ENCODE data around the gene HIP1R. TPM values are rescaled to one million over a fixed set of nuclear protein-coding genes. Genes with fewer than 3 reads are reported as not detected.
A peak's percentile ranks its signal among the peaks of the same experiment; 100 is the strongest.

Gene HIP1R
- total and polyA plus RNA-seq, 2 experiments from 2014 or later, result 8.0 to 22.1 TPM

GRCh38 chr12:122789637-122790036, 45.6 kb upstream of the HIP1R start (continued):
- TF ChIP-seq, protein P1, sequence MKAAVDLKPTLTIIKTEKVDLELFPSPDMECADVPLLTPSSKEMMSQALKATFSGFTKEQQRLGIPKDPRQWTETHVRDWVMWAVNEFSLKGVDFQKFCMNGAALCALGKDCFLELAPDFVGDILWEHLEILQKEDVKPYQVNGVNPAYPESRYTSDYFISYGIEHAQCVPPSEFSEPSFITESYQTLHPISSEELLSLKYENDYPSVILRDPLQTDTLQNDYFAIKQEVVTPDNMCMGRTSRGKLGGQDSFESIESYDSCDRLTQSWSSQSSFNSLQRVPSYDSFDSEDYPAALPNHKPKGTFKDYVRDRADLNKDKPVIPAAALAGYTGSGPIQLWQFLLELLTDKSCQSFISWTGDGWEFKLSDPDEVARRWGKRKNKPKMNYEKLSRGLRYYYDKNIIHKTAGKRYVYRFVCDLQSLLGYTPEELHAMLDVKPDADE (IDR thresholded peaks at IDR 0.05), result no peak
- no peak for TF ChIP-seq NANOG (IDR thresholded peaks at IDR 0.05; ENCODE audit: borderline replicate concordance)
- no peak for TF ChIP-seq EZH2 (IDR thresholded peaks at IDR 0.05; ENCODE audit: low read depth, unreplicated experiment)

DNA sequence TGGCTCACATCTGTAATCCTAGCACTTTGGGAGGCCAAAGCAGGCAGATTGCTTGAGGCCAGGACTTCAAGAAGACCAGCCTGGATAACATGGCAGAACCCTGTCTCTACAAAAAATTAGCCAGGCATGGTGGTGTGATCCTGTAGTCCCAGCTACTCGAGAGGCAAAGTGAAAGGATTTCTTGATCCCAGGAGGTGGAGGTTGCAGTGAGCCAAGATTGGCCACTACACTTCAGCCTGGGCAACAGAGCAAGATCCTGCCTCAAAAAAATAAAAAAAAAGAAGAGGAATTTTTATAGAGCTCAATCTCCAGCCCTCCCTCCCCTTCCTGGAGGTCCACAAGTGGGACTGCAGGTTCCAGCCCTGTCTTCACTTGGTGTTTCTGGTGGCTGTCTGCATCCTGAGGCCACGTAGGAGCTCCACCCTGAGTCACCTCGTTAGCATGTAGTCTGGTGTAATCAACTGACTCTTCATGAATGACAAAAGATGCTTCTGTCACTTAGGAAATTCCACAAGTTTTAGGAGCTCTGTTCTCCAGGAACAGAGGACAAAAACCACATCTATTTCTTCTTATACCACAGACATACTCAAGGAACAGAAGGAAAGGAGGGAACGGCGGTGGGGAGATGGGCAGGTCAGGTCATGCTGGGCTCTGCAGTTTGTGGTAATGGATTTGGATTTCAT, 44.7 kb upstream of the HIP1R start:
- peak; percentile 44 for DNase-seq (ENCODE audit: low spot score)
- H2AFZ ChIP-seq, result no peak overlapping the region
- no peak overlapping the region; the same call in 2 of the 3 replicates for H3K4me3 Mint-ChIP-seq

More for the DNA sequence above, 44.7 kb upstream of the HIP1R start:
- Histone ChIP-seq H3F3A (replicated peaks; ENCODE audit: low read depth) (no peaks in the 10 kb centered on the region), H3K36me3 (ENCODE audit: insufficient read depth) (no peaks in the 10 kb centered on the region; the same call in 1 of the 2 replicates), H3K4me3 (no peak overlapping the region), H3K27ac (ENCODE audit: low read depth) (no peak overlapping the region), H4K20me1 (replicated peaks; ENCODE audit: insufficient read depth) (no peaks in the 10 kb centered on the region), H3K27me3 (ENCODE audit: insufficient read depth) (no peaks in the 10 kb centered on the region), H3K4me2 (no peak overlapping the region), H3K4me1 (ENCODE audit: insufficient read depth) (0 out of 2 replicates have a peak, but pooled peaks cover 5% of the 10 kb centered on the region), H3K79me2 (replicated peaks; ENCODE audit: insufficient read depth) (no peaks in the 10 kb centered on the region), H3K9me2 (ENCODE audit: insufficient read depth) (no peaks in the 10 kb centered on the region)
- no peak overlapping the region for H3K27ac Mint-ChIP-seq
- ATAC-seq, result peak; percentile 36; the same call in 2 of the 3 replicates
- no peak for TF ChIP-seq ZNF114 (CRISPR knock-in tag; IDR thresholded peaks at IDR 0.05)
- TF ChIP-seq, protein P1 (IDR thresholded peaks at IDR 0.05), result no peak
- no peak for TF ChIP-seq JUNB (IDR thresholded peaks at IDR 0.05; ENCODE audit: unreplicated experiment)
- TF ChIP-seq ZNF331 (CRISPR knock-in tag; IDR thresholded peaks at IDR 0.05; ENCODE audit: low read depth), result no peak
- TF ChIP-seq, protein P2, sequence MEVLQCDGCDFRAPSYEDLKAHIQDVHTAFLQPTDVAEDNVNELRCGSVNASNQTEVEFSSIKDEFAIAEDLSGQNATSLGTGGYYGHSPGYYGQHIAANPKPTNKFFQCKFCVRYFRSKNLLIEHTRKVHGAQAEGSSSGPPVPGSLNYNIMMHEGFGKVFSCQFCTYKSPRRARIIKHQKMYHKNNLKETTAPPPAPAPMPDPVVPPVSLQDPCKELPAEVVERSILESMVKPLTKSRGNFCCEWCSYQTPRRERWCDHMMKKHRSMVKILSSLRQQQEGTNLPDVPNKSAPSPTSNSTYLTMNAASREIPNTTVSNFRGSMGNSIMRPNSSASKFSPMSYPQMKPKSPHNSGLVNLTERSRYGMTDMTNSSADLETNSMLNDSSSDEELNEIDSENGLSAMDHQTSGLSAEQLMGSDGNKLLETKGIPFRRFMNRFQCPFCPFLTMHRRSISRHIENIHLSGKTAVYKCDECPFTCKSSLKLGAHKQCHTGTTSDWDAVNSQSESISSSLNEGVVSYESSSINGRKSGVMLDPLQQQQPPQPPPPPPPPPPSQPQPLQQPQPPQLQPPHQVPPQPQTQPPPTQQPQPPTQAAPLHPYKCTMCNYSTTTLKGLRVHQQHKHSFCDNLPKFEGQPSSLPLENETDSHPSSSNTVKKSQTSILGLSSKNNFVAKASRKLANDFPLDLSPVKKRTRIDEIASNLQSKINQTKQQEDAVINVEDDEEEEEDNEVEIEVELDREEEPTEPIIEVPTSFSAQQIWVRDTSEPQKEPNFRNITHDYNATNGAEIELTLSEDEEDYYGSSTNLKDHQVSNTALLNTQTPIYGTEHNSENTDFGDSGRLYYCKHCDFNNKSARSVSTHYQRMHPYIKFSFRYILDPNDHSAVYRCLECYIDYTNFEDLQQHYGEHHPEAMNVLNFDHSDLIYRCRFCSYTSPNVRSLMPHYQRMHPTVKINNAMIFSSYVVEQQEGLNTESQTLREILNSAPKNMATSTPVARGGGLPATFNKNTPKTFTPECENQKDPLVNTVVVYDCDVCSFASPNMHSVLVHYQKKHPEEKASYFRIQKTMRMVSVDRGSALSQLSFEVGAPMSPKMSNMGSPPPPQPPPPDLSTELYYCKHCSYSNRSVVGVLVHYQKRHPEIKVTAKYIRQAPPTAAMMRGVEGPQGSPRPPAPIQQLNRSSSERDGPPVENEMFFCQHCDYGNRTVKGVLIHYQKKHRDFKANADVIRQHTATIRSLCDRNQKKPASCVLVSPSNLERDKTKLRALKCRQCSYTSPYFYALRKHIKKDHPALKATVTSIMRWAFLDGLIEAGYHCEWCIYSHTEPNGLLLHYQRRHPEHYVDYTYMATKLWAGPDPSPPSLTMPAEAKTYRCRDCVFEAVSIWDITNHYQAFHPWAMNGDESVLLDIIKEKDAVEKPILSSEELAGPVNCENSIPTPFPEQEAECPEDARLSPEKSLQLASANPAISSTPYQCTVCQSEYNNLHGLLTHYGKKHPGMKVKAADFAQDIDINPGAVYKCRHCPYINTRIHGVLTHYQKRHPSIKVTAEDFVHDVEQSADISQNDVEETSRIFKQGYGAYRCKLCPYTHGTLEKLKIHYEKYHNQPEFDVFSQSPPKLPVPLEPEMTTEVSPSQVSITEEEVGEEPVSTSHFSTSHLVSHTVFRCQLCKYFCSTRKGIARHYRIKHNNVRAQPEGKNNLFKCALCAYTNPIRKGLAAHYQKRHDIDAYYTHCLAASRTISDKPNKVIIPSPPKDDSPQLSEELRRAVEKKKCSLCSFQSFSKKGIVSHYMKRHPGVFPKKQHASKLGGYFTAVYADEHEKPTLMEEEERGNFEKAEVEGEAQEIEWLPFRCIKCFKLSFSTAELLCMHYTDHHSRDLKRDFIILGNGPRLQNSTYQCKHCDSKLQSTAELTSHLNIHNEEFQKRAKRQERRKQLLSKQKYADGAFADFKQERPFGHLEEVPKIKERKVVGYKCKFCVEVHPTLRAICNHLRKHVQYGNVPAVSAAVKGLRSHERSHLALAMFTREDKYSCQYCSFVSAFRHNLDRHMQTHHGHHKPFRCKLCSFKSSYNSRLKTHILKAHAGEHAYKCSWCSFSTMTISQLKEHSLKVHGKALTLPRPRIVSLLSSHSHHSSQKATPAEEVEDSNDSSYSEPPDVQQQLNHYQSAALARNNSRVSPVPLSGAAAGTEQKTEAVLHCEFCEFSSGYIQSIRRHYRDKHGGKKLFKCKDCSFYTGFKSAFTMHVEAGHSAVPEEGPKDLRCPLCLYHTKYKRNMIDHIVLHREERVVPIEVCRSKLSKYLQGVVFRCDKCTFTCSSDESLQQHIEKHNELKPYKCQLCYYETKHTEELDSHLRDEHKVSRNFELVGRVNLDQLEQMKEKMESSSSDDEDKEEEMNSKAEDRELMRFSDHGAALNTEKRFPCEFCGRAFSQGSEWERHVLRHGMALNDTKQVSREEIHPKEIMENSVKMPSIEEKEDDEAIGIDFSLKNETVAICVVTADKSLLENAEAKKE (CRISPR knock-in tag; IDR thresholded peaks at IDR 0.05), result no peak
- TF ChIP-seq CTCF (conservative IDR thresholded peaks at IDR 0.05; ENCODE audit: low read depth in 2 of 2), result no peak
- TF ChIP-seq EZH2phosphoT487 (IDR thresholded peaks at IDR 0.05; ENCODE audit: unreplicated experiment), result no peak
- no peak for TF ChIP-seq NANOG (IDR thresholded peaks at IDR 0.05; ENCODE audit: borderline replicate concordance)
- TF ChIP-seq STAT1 (IDR thresholded peaks at IDR 0.05; ENCODE audit: unreplicated experiment), result no peak
- TF ChIP-seq CREB1 (CRISPR knock-in tag; IDR thresholded peaks at IDR 0.05; ENCODE audit: low read depth), result no peak
- no peaks in the 10 kb centered on the region for H3K9me3 Mint-ChIP-seq
- H3K36me3 Mint-ChIP-seq (ENCODE audit: low read depth), result no peaks in the 10 kb centered on the region
- peaks cover 3% of the 10 kb centered on the region; the same call in 2 of the 3 replicates for H3K4me1 Mint-ChIP-seq
- H3K27me3 Mint-ChIP-seq (ENCODE audit: insufficient read depth, low read depth, poor library complexity), result no peaks in the 10 kb centered on the region

All from GM23338 (cell line).